Measurements from ENCODE around the gene SMIM28. TPM values are rescaled to one million over a fixed set of nuclear protein-coding genes. Genes with fewer than 3 reads are reported as not detected.

SMIM28 gene
- total RNA-seq, 1 donor = not detected

DNA sequence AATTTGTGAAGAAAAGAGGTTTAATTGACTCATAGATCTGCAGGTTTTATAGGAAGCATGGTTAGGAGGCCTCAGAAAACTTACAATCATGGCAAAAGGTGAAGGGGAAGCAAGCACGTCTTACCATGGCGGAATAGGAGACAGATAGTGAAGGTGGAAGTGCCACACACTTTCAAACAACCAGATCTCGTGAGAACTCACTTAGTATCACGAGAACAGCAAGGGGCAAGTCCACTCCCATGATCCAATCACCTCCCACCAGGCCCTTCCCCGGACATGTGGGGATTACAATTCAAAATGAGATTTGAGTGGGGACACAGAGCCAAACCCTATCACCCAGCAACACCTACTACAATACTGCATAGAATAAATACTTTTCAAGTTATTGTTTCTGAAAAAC, 19.0 kb downstream of the SMIM28 start:
- Histone ChIP-seq H3K36me3 (ENCODE audit: insufficient read depth, low read length) (no peaks in the 10 kb centered on the region), H3K27me3 (ENCODE audit: insufficient read depth, low read length) (no peaks in the 10 kb centered on the region), H3K4me2 (ENCODE audit: insufficient read depth, low read length) (no peak overlapping the region), H3K27ac (ENCODE audit: low read depth, low read length) (no peak overlapping the region), H3K9me3 (ENCODE audit: low read depth, low read length) (no peaks in the 10 kb centered on the region), H3K4me1 (ENCODE audit: insufficient read depth, low read length) (no peaks in the 10 kb centered on the region), H4K20me1 (ENCODE audit: insufficient read depth, low read length) (no peaks in the 10 kb centered on the region), H2AFZ (ENCODE audit: low read length) (no peak overlapping the region), H3K4me3 (ENCODE audit: insufficient read depth, low read length) (no peak overlapping the region), H3K79me2 (ENCODE audit: insufficient read depth, low read length) (no peaks in the 10 kb centered on the region)
- no peak for DNase-seq (ENCODE audit: insufficient read length, low spot score, missing footprints)
- TF ChIP-seq, protein P1, sequence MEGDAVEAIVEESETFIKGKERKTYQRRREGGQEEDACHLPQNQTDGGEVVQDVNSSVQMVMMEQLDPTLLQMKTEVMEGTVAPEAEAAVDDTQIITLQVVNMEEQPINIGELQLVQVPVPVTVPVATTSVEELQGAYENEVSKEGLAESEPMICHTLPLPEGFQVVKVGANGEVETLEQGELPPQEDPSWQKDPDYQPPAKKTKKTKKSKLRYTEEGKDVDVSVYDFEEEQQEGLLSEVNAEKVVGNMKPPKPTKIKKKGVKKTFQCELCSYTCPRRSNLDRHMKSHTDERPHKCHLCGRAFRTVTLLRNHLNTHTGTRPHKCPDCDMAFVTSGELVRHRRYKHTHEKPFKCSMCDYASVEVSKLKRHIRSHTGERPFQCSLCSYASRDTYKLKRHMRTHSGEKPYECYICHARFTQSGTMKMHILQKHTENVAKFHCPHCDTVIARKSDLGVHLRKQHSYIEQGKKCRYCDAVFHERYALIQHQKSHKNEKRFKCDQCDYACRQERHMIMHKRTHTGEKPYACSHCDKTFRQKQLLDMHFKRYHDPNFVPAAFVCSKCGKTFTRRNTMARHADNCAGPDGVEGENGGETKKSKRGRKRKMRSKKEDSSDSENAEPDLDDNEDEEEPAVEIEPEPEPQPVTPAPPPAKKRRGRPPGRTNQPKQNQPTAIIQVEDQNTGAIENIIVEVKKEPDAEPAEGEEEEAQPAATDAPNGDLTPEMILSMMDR (IDR thresholded peaks at IDR 0.05; ENCODE audit: extremely low read depth, low read depth, low read length) = no peak

DNA sequence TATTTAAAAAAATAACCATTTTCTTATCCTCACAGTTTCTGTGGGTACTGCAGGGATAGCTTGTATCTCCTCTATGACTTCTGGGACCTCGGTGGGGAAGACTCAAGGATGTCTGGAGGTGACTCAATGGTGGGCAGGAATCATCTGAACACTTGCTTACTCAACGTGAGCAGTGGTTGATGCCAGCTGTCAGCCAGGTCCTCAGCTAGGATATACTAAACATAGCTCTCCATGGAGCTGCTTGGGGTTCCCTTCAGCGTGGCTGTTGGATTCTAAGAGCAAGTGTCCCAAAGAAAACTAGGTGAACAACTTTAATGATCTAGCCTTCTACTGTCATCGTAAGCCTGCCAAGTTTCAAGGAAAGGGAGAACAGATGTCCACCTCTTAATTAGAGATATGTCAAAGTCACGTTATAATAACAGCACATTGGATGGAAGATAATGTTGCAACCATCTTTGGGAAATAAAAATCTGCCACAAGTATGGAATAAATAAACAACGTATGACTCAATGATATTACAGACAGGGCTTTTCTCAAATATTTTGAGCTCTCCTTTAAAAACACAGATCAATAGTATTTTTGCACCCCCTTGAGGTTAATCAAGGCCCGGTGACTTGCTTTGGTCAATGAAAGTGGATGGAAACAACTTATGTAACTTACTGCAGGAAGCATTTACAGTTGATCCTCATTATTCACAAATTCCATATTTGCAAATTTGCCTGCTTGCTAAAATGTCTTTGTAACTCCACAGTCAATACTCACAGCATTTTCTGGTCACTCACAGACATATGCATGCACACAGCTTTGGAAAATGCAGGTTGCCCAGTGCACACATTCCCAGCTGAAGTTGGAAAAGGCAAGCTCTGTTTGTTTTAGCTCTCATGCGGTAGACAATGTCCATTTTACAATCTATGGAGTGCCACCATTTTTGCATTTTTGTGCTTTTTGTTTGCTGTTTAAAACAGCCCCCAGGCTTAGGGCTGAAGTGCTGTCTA, 19.7 kb downstream of the SMIM28 start:
- Histone ChIP-seq H2AFZ (ENCODE audit: low read length) (no peak overlapping the region), H3K36me3 (ENCODE audit: insufficient read depth, low read length) (no peaks in the 10 kb centered on the region), H4K20me1 (ENCODE audit: insufficient read depth, low read length) (no peaks in the 10 kb centered on the region), H3K27me3 (ENCODE audit: insufficient read depth, low read length) (no peaks in the 10 kb centered on the region), H3K4me3 (ENCODE audit: insufficient read depth, low read length) (no peak overlapping the region), H3K9me3 (ENCODE audit: low read depth, low read length) (no peaks in the 10 kb centered on the region), H3K4me1 (ENCODE audit: insufficient read depth, low read length) (no peaks in the 10 kb centered on the region), H3K27ac (ENCODE audit: low read depth, low read length) (no peak overlapping the region), H3K79me2 (ENCODE audit: insufficient read depth, low read length) (no peaks in the 10 kb centered on the region), H3K4me2 (ENCODE audit: insufficient read depth, low read length) (no peak overlapping the region)
- no peak for DNase-seq (ENCODE audit: insufficient read length, low spot score, missing footprints)
- TF ChIP-seq, protein P1 (IDR thresholded peaks at IDR 0.05; ENCODE audit: extremely low read depth, low read depth, low read length) = no peak

GRCh38 chr6:138400326-138400725, 22.6 kb downstream of the SMIM28 start:
- DNase-seq (ENCODE audit: insufficient read length, low spot score, missing footprints) = no peak
- H3K4me3 ChIP-seq (ENCODE audit: insufficient read depth, low read length) = no peak overlapping the region

More at GRCh38 chr6:138400326-138400725, 22.6 kb downstream of the SMIM28 start:
- no peaks in the 10 kb centered on the region for H3K9me3 ChIP-seq (ENCODE audit: low read depth, low read length)
- H3K36me3 ChIP-seq (ENCODE audit: insufficient read depth, low read length) = no peaks in the 10 kb centered on the region
- no peaks in the 10 kb centered on the region for H3K27me3 ChIP-seq (ENCODE audit: insufficient read depth, low read length)
- TF ChIP-seq, protein P1 (IDR thresholded peaks at IDR 0.05; ENCODE audit: extremely low read depth, low read depth, low read length) = no peak
- H3K79me2 ChIP-seq (ENCODE audit: insufficient read depth, low read length) = no peaks in the 10 kb centered on the region
- no peak overlapping the region for H2AFZ ChIP-seq (ENCODE audit: low read length)
- peaks cover 7% of the 10 kb centered on the region for H3K4me1 ChIP-seq (ENCODE audit: insufficient read depth, low read length)
- peaks cover 1% of the 10 kb centered on the region for H4K20me1 ChIP-seq (ENCODE audit: insufficient read depth, low read length)
- H3K4me2 ChIP-seq (ENCODE audit: insufficient read depth, low read length) = no peak overlapping the region
- H3K27ac ChIP-seq (ENCODE audit: low read depth, low read length) = no peak overlapping the region
